Measurements from ENCODE around the gene ABCB8. TPM values are rescaled to one million over a fixed set of nuclear protein-coding genes. Genes with fewer than 3 reads are reported as not detected.

ABCB8 gene
- total RNA-seq, 1 donor from 2014 or later = 40.6 TPM

DNA sequence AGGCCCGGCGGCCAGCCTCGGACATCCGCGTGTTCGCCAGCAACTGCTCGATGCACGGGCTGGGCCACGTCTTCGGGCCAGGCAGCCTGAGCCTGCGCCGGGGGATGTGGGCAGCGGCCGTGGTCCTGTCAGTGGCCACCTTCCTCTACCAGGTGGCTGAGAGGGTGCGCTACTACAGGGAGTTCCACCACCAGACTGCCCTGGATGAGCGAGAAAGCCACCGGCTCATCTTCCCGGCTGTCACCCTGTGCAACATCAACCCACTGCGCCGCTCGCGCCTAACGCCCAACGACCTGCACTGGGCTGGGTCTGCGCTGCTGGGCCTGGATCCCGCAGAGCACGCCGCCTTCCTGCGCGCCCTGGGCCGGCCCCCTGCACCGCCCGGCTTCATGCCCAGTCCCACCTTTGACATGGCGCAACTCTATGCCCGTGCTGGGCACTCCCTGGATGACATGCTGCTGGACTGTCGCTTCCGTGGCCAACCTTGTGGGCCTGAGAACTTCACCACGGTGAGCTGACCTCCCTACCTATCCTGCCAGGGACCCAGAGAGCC, 20.7 kb downstream of the ABCB8 start:
- H3K4me3 ChIP-seq = no peak overlapping the region
- H3K27ac ChIP-seq = no peak overlapping the region
- DNase-seq (no peak), ATAC-seq (no peak)
- peaks cover 13% of the 10 kb centered on the region for H3K36me3 ChIP-seq
- TF ChIP-seq, protein P1, sequence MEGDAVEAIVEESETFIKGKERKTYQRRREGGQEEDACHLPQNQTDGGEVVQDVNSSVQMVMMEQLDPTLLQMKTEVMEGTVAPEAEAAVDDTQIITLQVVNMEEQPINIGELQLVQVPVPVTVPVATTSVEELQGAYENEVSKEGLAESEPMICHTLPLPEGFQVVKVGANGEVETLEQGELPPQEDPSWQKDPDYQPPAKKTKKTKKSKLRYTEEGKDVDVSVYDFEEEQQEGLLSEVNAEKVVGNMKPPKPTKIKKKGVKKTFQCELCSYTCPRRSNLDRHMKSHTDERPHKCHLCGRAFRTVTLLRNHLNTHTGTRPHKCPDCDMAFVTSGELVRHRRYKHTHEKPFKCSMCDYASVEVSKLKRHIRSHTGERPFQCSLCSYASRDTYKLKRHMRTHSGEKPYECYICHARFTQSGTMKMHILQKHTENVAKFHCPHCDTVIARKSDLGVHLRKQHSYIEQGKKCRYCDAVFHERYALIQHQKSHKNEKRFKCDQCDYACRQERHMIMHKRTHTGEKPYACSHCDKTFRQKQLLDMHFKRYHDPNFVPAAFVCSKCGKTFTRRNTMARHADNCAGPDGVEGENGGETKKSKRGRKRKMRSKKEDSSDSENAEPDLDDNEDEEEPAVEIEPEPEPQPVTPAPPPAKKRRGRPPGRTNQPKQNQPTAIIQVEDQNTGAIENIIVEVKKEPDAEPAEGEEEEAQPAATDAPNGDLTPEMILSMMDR (IDR thresholded peaks at IDR 0.05) = no peak
- H3K27me3 ChIP-seq = no peaks in the 10 kb centered on the region
- H3K4me1 ChIP-seq = peaks cover 6% of the 10 kb centered on the region
- no peaks in the 10 kb centered on the region for H3K9me3 ChIP-seq
- intact Hi-C loops (cut with DNase I) = no loop called here

- Histone ChIP-seq H3K4me3 (no peak overlapping the region), H3K27ac (no peak overlapping the region), H3K36me3 (no peaks in the 10 kb centered on the region), H3K4me1 (peaks cover 6% of the 10 kb centered on the region), H3K27me3 (no peaks in the 10 kb centered on the region), H3K9me3 (no peaks in the 10 kb centered on the region)
- ATAC-seq = peak; percentile 65
- TF ChIP-seq, protein P1 (IDR thresholded peaks at IDR 0.05) = no peak
- intact Hi-C loops (cut with DNase I) = no loop called here
- DNase-seq = peak; percentile 79
Observed at GRCh38 chr7:151051108-151051507, 22.9 kb downstream of the ABCB8 start.

- no peak overlapping the region for H3K27ac ChIP-seq
- H3K36me3 ChIP-seq = no peaks in the 10 kb centered on the region
- no peak overlapping the region for H3K4me3 ChIP-seq
- no peak for ATAC-seq
- TF ChIP-seq, protein P1 (IDR thresholded peaks at IDR 0.05) = no peak
- peaks cover 14% of the 10 kb centered on the region for H3K4me1 ChIP-seq
- no peaks in the 10 kb centered on the region for H3K27me3 ChIP-seq
- H3K9me3 ChIP-seq = no peaks in the 10 kb centered on the region
- intact Hi-C loops (cut with DNase I) = no loop called here
- DNase-seq = no peak
Observed at GRCh38 chr7:151053096-151053495, 24.8 kb downstream of the ABCB8 start.

DNA sequence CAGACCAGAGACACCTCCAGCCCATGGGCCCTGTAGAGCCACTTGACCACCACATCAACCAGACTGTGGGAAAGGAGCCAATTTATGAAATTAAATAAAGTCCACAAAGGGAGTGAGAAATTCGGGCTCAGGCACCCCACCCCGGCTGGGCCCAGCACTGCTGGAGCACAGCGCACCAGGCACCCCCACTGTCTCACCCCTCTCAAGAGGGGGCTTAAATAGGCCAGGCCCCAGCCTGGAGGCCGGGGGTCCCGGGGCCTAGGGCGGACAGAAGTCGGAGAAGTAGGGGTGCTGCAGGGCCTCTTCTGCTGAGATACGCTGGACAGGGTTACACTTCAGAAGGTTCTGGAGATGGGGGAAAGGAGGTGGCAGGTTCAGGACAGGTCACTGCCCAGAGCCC, 25.5 kb downstream of the ABCB8 start:
- no peak for DNase-seq
- H3K9me3 ChIP-seq = no peaks in the 10 kb centered on the region

GRCh38 chr7:151056283-151056665, 28.0 kb downstream of the ABCB8 start:
- H3K4me3 ChIP-seq = no peak overlapping the region
- DNase-seq (no peak), ATAC-seq (no peak)
- TF ChIP-seq, protein P1 (IDR thresholded peaks at IDR 0.05) = no peak
- H3K9me3 ChIP-seq = no peaks in the 10 kb centered on the region
- H3K27me3 ChIP-seq = no peaks in the 10 kb centered on the region
- peaks cover 29% of the 10 kb centered on the region for H3K4me1 ChIP-seq
- H3K36me3 ChIP-seq = no peaks in the 10 kb centered on the region
- H3K27ac ChIP-seq = no peak overlapping the region
- intact Hi-C loops (cut with DNase I) = no loop called here

More for the DNA sequence above, 25.5 kb downstream of the ABCB8 start:
- Histone ChIP-seq H3K4me3 (no peak overlapping the region), H3K36me3 (no peaks in the 10 kb centered on the region), H3K27me3 (no peaks in the 10 kb centered on the region), H3K27ac (no peak overlapping the region), H3K4me1 (peaks cover 19% of the 10 kb centered on the region)
- ATAC-seq = no peak
- TF ChIP-seq, protein P1 (IDR thresholded peaks at IDR 0.05) = no peak
- intact Hi-C loops (cut with DNase I) = no loop called here
